MM.1S (cell line): ENCODE results near the gene ELP4.

ENCODE experiments used
- DNase-seq: peaks from one replicate; pipeline ENCODE4 v3.0.0-alpha.2; 2015
- H2AFZ ChIP-seq: fragments of 300-600 bp; sonication (generic); 2 replicates; pipeline ENCODE4 v1.6.0; 2016; ENCODE audit warnings: antibody characterized with exemption, low read length
- H3F3A ChIP-seq: fragments of 300-600 bp; sonication (generic); 2 replicates; pipeline ENCODE4 v1.6.1; 2016; ENCODE audit warnings: mild to moderate bottlenecking, antibody characterized with exemption, low read length, moderate library complexity, mixed read lengths; ENCODE audit not compliant: insufficient read depth
- H3K27ac ChIP-seq: fragments of 300-600 bp; sonication (generic); 2 replicates; pipeline ENCODE4 v1.5.1; 2016; ENCODE audit warnings: mild to moderate bottlenecking, low read length
- H3K27me3 ChIP-seq: fragments of 300-600 bp; sonication (generic); replicated peaks from 2 replicates; pipeline ENCODE4 v1.6.0; 2016; ENCODE audit warnings: low read length; ENCODE audit not compliant: insufficient read depth
- H3K36me3 ChIP-seq: fragments of 300-600 bp; sonication (generic); replicated peaks from 2 replicates; pipeline ENCODE4 v1.6.1; 2016; ENCODE audit warnings: mild to moderate bottlenecking, low read length, mixed read lengths; ENCODE audit not compliant: insufficient read depth
- H3K4me1 ChIP-seq: fragments of 300-600 bp; sonication (generic); 2 replicates; pipeline ENCODE4 v1.6.1; 2016; ENCODE audit warnings: low read length, mixed read lengths
- H3K4me2 ChIP-seq: fragments of 300-600 bp; sonication (generic); 2 replicates; pipeline ENCODE4 v1.6.0; 2016; ENCODE audit warnings: low read depth, low read length
- H3K4me3 ChIP-seq: fragments of 300-600 bp; sonication (generic); 2 replicates; pipeline ENCODE4 v1.5.1; 2016; ENCODE audit warnings: low read length, mixed read lengths
- H3K79me2 ChIP-seq: fragments of 300-600 bp; sonication (generic); 2 replicates; pipeline ENCODE4 v1.6.1; 2016; ENCODE audit warnings: mixed run types, low read length, mixed read lengths
- H3K9ac ChIP-seq: fragments of 300-600 bp; sonication (generic); 2 replicates; pipeline ENCODE4 v1.6.1; 2016; ENCODE audit warnings: low read length, mixed read lengths
- H3K9me2 ChIP-seq: fragments of 300-600 bp; sonication (generic); replicated peaks from 2 replicates; pipeline ENCODE4 v1.6.1; 2016; ENCODE audit warnings: mild to moderate bottlenecking, low read length, mixed read lengths; ENCODE audit not compliant: insufficient read depth
- H3K9me3 ChIP-seq: fragments of 300-600 bp; sonication (generic); replicated peaks from 2 replicates; pipeline ENCODE4 v1.6.1; 2016; ENCODE audit warnings: mild to moderate bottlenecking, low read length, mixed read lengths; ENCODE audit not compliant: insufficient read depth
- H4K20me1 ChIP-seq: fragments of 300-600 bp; sonication (generic); 2 replicates; pipeline ENCODE4 v1.6.1; 2016; ENCODE audit warnings: mild to moderate bottlenecking, low read length, moderate library complexity, mixed read lengths; ENCODE audit not compliant: insufficient read depth
- EZH2 ChIP-seq: fragments of 300-600 bp; sonication (generic); optimal IDR thresholded peaks from 2 replicates; pipeline ENCODE3; 2017; ENCODE audit warnings: low read depth, mild to moderate bottlenecking, antibody characterized with exemption, low read length, mixed read lengths
- EZH2phosphoT487 ChIP-seq: fragments of 300-600 bp; sonication (generic); IDR thresholded peaks from 2 replicates; pipeline ENCODE4 v1.6.1; 2018; ENCODE audit warnings: antibody characterized with exemption, low read length
- TF ChIP-seq, protein P1 (sequence below): fragments of 300-600 bp; sonication (generic); IDR thresholded peaks from 2 replicates; pipeline ENCODE4 v1.5.1; 2016; ENCODE audit warnings: antibody characterized with exemption, low read length, mixed read lengths

ELP4 gene

GRCh38 chr11:31818874-31819331, 309.3 kb downstream of the ELP4 start:
- Histone ChIP-seq H3K4me1 (no peaks in the 10 kb centered on the region), H3K4me3 (no peak overlapping the region)

GRCh38 chr11:31819621-31820437, 310.3 kb downstream of the ELP4 start:
- Histone ChIP-seq H3K4me1 (no peaks in the 10 kb centered on the region), H3K36me3 (no peaks in the 10 kb centered on the region), H3K27me3 (peaks cover 17% of the 10 kb centered on the region), H3K27ac (no peak overlapping the region), H2AFZ (no peak overlapping the region), H3K79me2 (no peaks in the 10 kb centered on the region), H3K4me2 (no peak overlapping the region), H3K9me2 (no peaks in the 10 kb centered on the region), H4K20me1 (no peaks in the 10 kb centered on the region), H3K9ac (no peak overlapping the region), H3K9me3 (no peaks in the 10 kb centered on the region), H3K4me3 (no peak overlapping the region), H3F3A (no peaks in the 10 kb centered on the region)
- DNase-seq, result no peak
- TF ChIP-seq EZH2phosphoT487, result no peak
- no peak for TF ChIP-seq EZH2
- TF ChIP-seq, protein P1, sequence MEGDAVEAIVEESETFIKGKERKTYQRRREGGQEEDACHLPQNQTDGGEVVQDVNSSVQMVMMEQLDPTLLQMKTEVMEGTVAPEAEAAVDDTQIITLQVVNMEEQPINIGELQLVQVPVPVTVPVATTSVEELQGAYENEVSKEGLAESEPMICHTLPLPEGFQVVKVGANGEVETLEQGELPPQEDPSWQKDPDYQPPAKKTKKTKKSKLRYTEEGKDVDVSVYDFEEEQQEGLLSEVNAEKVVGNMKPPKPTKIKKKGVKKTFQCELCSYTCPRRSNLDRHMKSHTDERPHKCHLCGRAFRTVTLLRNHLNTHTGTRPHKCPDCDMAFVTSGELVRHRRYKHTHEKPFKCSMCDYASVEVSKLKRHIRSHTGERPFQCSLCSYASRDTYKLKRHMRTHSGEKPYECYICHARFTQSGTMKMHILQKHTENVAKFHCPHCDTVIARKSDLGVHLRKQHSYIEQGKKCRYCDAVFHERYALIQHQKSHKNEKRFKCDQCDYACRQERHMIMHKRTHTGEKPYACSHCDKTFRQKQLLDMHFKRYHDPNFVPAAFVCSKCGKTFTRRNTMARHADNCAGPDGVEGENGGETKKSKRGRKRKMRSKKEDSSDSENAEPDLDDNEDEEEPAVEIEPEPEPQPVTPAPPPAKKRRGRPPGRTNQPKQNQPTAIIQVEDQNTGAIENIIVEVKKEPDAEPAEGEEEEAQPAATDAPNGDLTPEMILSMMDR, result no peak

More at GRCh38 chr11:31818874-31819331, 309.3 kb downstream of the ELP4 start:
- Histone ChIP-seq H3K4me2 (no peak overlapping the region), H3K9ac (no peak overlapping the region), H3K9me2 (no peaks in the 10 kb centered on the region), H3K27ac (no peak overlapping the region), H2AFZ (no peak overlapping the region), H3K9me3 (no peaks in the 10 kb centered on the region), H4K20me1 (no peaks in the 10 kb centered on the region), H3K79me2 (no peaks in the 10 kb centered on the region), H3F3A (no peaks in the 10 kb centered on the region), H3K27me3 (peaks cover 22% of the 10 kb centered on the region), H3K36me3 (no peaks in the 10 kb centered on the region)
- TF ChIP-seq EZH2, result no peak
- TF ChIP-seq, protein P1, result no peak
- no peak for TF ChIP-seq EZH2phosphoT487
- no peak for DNase-seq

GRCh38 chr11:31820438-31820818, 310.9 kb downstream of the ELP4 start:
- H3K9me3 ChIP-seq, result no peaks in the 10 kb centered on the region
- H3K36me3 ChIP-seq, result no peaks in the 10 kb centered on the region
- H4K20me1 ChIP-seq, result no peaks in the 10 kb centered on the region
- H3K9ac ChIP-seq, result no peak overlapping the region
- H3K4me3 ChIP-seq, result no peak overlapping the region
- no peak overlapping the region for H3K4me2 ChIP-seq
- H3K4me1 ChIP-seq, result no peaks in the 10 kb centered on the region
- H2AFZ ChIP-seq, result no peak overlapping the region
- no peak for DNase-seq
- no peaks in the 10 kb centered on the region for H3F3A ChIP-seq
- H3K79me2 ChIP-seq, result no peaks in the 10 kb centered on the region
- peaks cover 11% of the 10 kb centered on the region; the same call in 1 of the 2 replicates for H3K27me3 ChIP-seq
- no peaks in the 10 kb centered on the region for H3K9me2 ChIP-seq
- TF ChIP-seq EZH2phosphoT487, result no peak
- TF ChIP-seq EZH2, result no peak
- TF ChIP-seq, protein P1, result no peak
- H3K27ac ChIP-seq, result no peak overlapping the region
